Neural cell (in vitro differentiated cells): ENCODE data around the gene ZNF106. TPM values are rescaled to one million over a fixed set of nuclear protein-coding genes. Genes with fewer than 3 reads are reported as not detected.

Experiments
- H2AFZ ChIP-seq: fragments of 200-600, 300-800 bp; sonication (generic), shearing (Covaris generic); 2 replicates; pipeline ENCODE4 v1.6.0; 2014; ENCODE audit warnings: low read depth, mild to moderate bottlenecking, antibody characterized with exemption, low read length, moderate library complexity
- H3F3A ChIP-seq: fragments of 200-600 bp; shearing (Covaris generic); 2 replicates; pipeline ENCODE4 v1.6.1; 2016; ENCODE audit warnings: mild to moderate bottlenecking, moderate library complexity, mixed read lengths, antibody characterized with exemption, low read length; ENCODE audit not compliant: insufficient read depth, poor library complexity, severe bottlenecking
- H3K27ac ChIP-seq: fragments of 200-600, 300-800 bp; sonication (generic), shearing (Covaris generic); 2 replicates; pipeline ENCODE4 v1.5.1; 2014; ENCODE audit warnings: mild to moderate bottlenecking, low read length, moderate library complexity
- H3K27me3 ChIP-seq: fragments of 300-800, 200-600 bp; sonication (generic), shearing (Covaris generic); 2 replicates; pipeline ENCODE4 v1.6.0; 2014; ENCODE audit warnings: mild to moderate bottlenecking, low read depth, low read length, moderate library complexity; ENCODE audit not compliant: insufficient read depth
- H3K36me3 ChIP-seq: fragments of 300-800, 200-600 bp; sonication (generic), shearing (Covaris generic); 2 replicates; pipeline ENCODE4 v1.5.1; 2014; ENCODE audit warnings: mild to moderate bottlenecking, antibody characterized with exemption, low read length, moderate library complexity; ENCODE audit not compliant: insufficient read depth
- H3K4me2 ChIP-seq: fragments of 300-800, 200-600 bp; sonication (generic), shearing (Covaris generic); 2 replicates; pipeline ENCODE4 v1.6.0; 2014; ENCODE audit warnings: mild to moderate bottlenecking, low read length
- H3K4me3 ChIP-seq: fragments of 300-800, 200-600 bp; sonication (generic), shearing (Covaris generic); 2 replicates; pipeline ENCODE4 v1.5.1; 2014; ENCODE audit warnings: mild to moderate bottlenecking, low read length, moderate library complexity
- H3K79me2 ChIP-seq: fragments of 200-600 bp; shearing (Covaris generic); replicated peaks from 2 replicates; pipeline ENCODE4 v1.6.0; 2014; ENCODE audit warnings: mild to moderate bottlenecking, low read length, moderate library complexity; ENCODE audit not compliant: insufficient read depth
- H3K9ac ChIP-seq: fragments of 300-800, 200-600 bp; sonication (generic), shearing (Covaris generic); 2 replicates; pipeline ENCODE4 v1.6.1; 2016; ENCODE audit warnings: mild to moderate bottlenecking, low read length, mixed read lengths
- H3K9me2 ChIP-seq: fragments of 200-600 bp; shearing (Covaris generic); 2 replicates; pipeline ENCODE4 v1.6.1; 2016; ENCODE audit warnings: mild to moderate bottlenecking, low read length, mixed read lengths; ENCODE audit not compliant: insufficient read depth
- H3K9me3 ChIP-seq: fragments of 200-600, 300-800 bp; sonication (generic), shearing (Covaris generic); 2 replicates; pipeline ENCODE4 v1.6.1; 2016; ENCODE audit warnings: mild to moderate bottlenecking, mixed run types, low read length, moderate library complexity, mixed read lengths
- H4K20me1 ChIP-seq: fragments of 200-600 bp; shearing (Covaris generic); 2 replicates; pipeline ENCODE4 v1.6.1; 2016; ENCODE audit warnings: mild to moderate bottlenecking, mixed run types; ENCODE audit not compliant: insufficient read depth
- EP300 ChIP-seq: fragments of 450-650 bp; conservative IDR thresholded peaks from 2 replicates; pipeline ENCODE4 v1.6.1; 2014; ENCODE audit warnings: antibody characterized with exemption, mild to moderate bottlenecking, moderate library complexity; ENCODE audit not compliant: poor library complexity, severe bottlenecking
- EZH2 ChIP-seq: fragments of 200-600, 300-800 bp; shearing (Covaris generic), sonication (generic); IDR thresholded peaks from 2 replicates; pipeline ENCODE4 v1.6.1; 2014; ENCODE audit warnings: antibody characterized with exemption, low read length, borderline replicate concordance, mild to moderate bottlenecking; ENCODE audit not compliant: insufficient read depth, poor library complexity, severe bottlenecking
- MXI1 ChIP-seq: fragments of 450-650 bp; conservative IDR thresholded peaks from 2 replicates; pipeline ENCODE4 v1.6.1; 2014; ENCODE audit warnings: antibody characterized with exemption, mild to moderate bottlenecking; ENCODE audit not compliant: poor library complexity, severe bottlenecking
- RAD21 ChIP-seq: fragments of 450-650 bp; conservative IDR thresholded peaks from 2 replicates; pipeline ENCODE4 v1.6.1; 2014; ENCODE audit warnings: antibody characterized with exemption, mild to moderate bottlenecking, moderate library complexity
- REST ChIP-seq: IDR thresholded peaks from 2 replicates; pipeline ENCODE4 v1.6.1; 2012; ENCODE audit warnings: borderline replicate concordance
- SMC3 ChIP-seq: fragments of 450-650 bp; conservative IDR thresholded peaks from 2 replicates; pipeline ENCODE4 v1.6.1; 2014; ENCODE audit warnings: antibody characterized with exemption, mild to moderate bottlenecking, moderate library complexity; ENCODE audit not compliant: poor library complexity
- TAF1 ChIP-seq: IDR thresholded peaks from 2 replicates; pipeline ENCODE4 v1.6.1; 2012; ENCODE audit warnings: low read depth
- polyA plus RNA-seq: library from polyadenylated mRNA; depleted of rRNA; stranded (reverse); fragments of >200 nt; gene quantifications from 2 replicates; pipeline ENCODE4 v1.2.3, GENCODE V29; 2014
- TF ChIP-seq, protein P1 (sequence below): fragments of 450-650 bp; IDR thresholded peaks from 2 replicates; pipeline ENCODE4 v1.5.1; 2014; ENCODE audit warnings: antibody characterized with exemption, mild to moderate bottlenecking, moderate library complexity; ENCODE audit not compliant: poor library complexity, severe bottlenecking

The ZNF106 gene
- polyA plus RNA-seq, 1 donor from 2014 or later: 24.0 TPM

DNA sequence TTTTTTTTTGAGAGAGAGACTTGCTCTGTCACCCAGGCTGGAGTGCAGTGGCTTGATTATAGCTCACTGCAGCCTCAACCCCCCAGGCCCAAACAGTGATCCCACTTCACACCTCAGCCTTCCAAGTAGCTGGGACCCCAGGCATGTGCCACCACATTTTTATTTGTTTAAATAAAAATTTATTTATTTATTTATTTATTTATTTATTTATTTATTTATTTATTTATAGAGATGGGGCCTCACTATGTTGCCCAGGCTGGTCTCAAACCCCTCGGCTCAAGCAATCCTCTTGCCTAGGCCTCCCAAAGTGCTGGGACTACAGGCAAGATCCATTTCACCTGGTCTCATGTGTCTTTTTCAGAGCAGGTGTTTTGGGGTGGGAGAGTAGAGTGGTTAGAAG lies 116.1 kb downstream of the ZNF106 start:
- H2AFZ ChIP-seq: no peak overlapping the region
- no peak overlapping the region for H3K4me2 ChIP-seq
- no peaks in the 10 kb centered on the region for H3K27me3 ChIP-seq
- no peaks in the 10 kb centered on the region for H3K9me2 ChIP-seq
- no peak overlapping the region for H3K27ac ChIP-seq
- no peaks in the 10 kb centered on the region for H3K36me3 ChIP-seq
- no peaks in the 10 kb centered on the region for H3F3A ChIP-seq
- H3K79me2 ChIP-seq: no peaks in the 10 kb centered on the region
- TF ChIP-seq, protein P1, sequence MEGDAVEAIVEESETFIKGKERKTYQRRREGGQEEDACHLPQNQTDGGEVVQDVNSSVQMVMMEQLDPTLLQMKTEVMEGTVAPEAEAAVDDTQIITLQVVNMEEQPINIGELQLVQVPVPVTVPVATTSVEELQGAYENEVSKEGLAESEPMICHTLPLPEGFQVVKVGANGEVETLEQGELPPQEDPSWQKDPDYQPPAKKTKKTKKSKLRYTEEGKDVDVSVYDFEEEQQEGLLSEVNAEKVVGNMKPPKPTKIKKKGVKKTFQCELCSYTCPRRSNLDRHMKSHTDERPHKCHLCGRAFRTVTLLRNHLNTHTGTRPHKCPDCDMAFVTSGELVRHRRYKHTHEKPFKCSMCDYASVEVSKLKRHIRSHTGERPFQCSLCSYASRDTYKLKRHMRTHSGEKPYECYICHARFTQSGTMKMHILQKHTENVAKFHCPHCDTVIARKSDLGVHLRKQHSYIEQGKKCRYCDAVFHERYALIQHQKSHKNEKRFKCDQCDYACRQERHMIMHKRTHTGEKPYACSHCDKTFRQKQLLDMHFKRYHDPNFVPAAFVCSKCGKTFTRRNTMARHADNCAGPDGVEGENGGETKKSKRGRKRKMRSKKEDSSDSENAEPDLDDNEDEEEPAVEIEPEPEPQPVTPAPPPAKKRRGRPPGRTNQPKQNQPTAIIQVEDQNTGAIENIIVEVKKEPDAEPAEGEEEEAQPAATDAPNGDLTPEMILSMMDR: no peak
- TF ChIP-seq RAD21 (no peak), TAF1 (no peak), EZH2 (no peak), EP300 (no peak)
- no peaks in the 10 kb centered on the region for H4K20me1 ChIP-seq
- H3K9ac ChIP-seq: no peak overlapping the region
- no peaks in the 10 kb centered on the region for H3K9me3 ChIP-seq
- H3K4me3 ChIP-seq: no peak overlapping the region

GRCh38 chr15:42373936-42374335 lies 117.0 kb downstream of the ZNF106 start:
- no peaks in the 10 kb centered on the region for H3F3A ChIP-seq
- TF ChIP-seq EP300 (no peak), MXI1 (no peak), EZH2 (no peak), SMC3 (no peak), REST (no peak)
- TF ChIP-seq, protein P1: no peak

More at GRCh38 chr15:42373936-42374335, 117.0 kb downstream of the ZNF106 start:
- no peaks in the 10 kb centered on the region for H3K9me3 ChIP-seq
- no peaks in the 10 kb centered on the region for H3K27me3 ChIP-seq
- H3K9me2 ChIP-seq: no peaks in the 10 kb centered on the region
- H3K9ac ChIP-seq: no peak overlapping the region
- H2AFZ ChIP-seq: no peak overlapping the region
- no peaks in the 10 kb centered on the region for H4K20me1 ChIP-seq
- H3K4me2 ChIP-seq: no peak overlapping the region
- H3K79me2 ChIP-seq: no peaks in the 10 kb centered on the region
- no peaks in the 10 kb centered on the region for H3K36me3 ChIP-seq
- H3K27ac ChIP-seq: no peak overlapping the region
- no peak overlapping the region for H3K4me3 ChIP-seq
